GM18502 (cell line): ENCODE results near the gene RIPPLY3.
"Not testable (repeated sequence)": the region's sequence is repeated elsewhere in the genome, so short reads cannot be mapped to it uniquely, and the experiment has no call there.

ENCODE experiments used
- ATAC-seq: cut with Tn5 transposase; IDR thresholded peaks from one replicate; pipeline ENCODE4 v1.9.1; 2021; ENCODE audit warnings: mild to moderate bottlenecking; ENCODE audit not compliant: unreplicated experiment, poor library complexity

Gene RIPPLY3

GRCh38 chr21:37005548-37006485, 685 bp upstream of the RIPPLY3 start:
- no peak for ATAC-seq

- no peak for ATAC-seq
Observed at GRCh38 chr21:37008724-37009123, 2.2 kb downstream of the RIPPLY3 start.

DNA sequence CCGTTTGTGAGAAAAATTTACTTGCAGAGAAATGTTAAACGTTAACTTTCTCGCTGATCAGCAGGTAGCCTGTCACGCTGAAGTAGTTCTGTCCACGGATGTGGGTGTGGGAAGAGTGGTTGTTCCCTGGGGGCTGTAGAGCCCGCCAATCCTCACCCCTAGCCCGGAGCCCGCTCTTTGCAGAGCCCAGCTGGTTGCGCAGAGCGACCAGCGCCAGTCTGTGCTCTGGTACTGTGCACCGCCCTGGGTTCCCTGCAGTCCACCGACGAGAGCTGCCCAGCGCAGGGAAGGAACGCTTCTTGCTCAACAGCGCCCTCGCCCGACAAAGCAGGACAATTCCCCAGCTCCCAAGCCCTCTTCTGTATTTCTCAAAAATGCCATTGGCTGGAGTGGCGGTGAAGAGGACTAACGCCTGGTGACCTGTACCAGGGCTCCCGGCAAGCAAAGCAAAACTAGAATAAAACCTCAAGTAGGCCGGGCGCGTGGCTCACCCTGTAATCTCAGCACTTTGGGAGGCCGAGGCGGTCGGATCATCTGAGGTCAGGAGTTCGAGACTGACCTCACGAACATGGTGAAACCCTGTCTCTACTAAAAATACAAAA, 3.3 kb downstream of the RIPPLY3 start:
- peak; percentile 78 for ATAC-seq

DNA sequence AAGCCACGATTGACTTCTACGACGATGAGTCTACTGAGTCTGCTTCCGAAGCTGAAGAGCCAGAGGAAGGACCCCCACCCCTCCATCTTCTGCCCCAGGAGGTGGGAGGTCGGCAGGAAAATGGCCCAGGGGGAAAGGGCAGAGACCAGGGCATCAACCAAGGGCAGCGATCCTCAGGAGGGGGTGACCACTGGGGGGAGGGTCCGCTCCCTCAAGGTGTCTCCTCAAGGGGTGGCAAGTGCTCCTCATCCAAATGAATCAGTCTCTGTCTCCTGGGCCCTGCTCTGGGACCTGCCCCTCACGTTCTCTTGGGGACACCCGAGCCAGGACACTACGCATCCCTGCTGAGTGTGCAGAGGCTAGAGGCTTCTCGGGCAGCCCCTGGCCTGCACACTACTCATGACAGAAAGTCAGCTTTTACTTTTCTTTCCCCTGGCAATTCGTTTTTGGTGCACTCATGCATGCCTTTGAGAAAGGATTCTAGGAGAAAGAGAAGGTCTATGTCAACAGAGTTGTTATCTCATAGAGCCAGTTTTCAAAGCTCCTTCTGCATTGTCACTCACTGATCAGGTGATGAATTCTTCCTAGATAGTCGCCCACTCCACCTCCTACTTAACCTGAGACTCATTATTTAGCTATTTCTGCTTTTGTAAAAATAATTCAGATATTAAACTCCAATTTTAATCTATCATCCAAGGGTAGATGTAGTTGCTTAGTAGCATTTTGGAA, 11.6 kb downstream of the RIPPLY3 start:
- ATAC-seq, result no peak

- ATAC-seq, result no peak
Observed at GRCh38 chr21:37026499-37026898, 20.0 kb downstream of the RIPPLY3 start.

- no peak for ATAC-seq
Observed at GRCh38 chr21:37028570-37028969, 22.1 kb downstream of the RIPPLY3 start.

DNA sequence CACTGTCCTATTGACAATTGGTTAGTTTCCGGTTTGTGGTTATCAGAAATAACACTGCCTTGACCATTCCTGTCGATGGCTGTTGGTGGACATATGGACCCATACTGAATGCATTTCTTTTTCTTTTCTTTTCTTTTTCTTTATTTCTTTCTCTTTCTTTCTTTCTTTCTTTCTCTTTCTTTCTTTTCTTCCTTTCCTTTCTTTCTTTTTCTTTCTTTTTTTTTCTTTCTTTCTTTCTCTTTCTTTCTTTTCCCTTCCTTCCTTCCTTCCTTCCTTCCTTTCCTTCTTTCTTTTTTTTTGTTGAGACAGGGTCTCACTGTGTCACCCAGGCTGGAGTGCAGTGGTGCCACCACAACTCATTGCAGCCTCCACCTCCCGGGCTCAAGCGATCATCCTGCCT, 24.4 kb downstream of the RIPPLY3 start:
- no peak for ATAC-seq

- no peak for ATAC-seq
Observed at GRCh38 chr21:37032293-37032692, 25.8 kb downstream of the RIPPLY3 start.

GRCh38 chr21:37032877-37033471, 26.5 kb downstream of the RIPPLY3 start:
- ATAC-seq, result no peak

DNA sequence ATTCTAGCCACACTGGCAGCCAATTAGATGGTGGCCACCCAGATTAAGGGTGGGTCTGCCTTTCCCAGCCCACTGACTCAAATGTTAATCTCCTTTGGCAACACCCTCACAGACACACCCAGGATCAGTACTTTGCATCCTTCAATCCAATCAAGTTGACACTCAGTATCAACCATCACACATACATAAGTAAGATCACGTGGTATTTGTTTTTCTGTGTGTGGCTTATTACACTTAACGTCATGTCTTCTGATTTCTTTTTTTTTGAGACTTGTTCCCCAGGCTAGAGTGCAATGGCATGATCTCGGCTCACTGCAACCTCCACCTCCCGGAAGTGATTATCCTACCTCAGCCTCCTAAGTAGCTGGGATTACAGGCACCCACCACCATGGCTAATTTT, 27.9 kb downstream of the RIPPLY3 start:
- ATAC-seq, result not testable (repeated sequence)

DNA sequence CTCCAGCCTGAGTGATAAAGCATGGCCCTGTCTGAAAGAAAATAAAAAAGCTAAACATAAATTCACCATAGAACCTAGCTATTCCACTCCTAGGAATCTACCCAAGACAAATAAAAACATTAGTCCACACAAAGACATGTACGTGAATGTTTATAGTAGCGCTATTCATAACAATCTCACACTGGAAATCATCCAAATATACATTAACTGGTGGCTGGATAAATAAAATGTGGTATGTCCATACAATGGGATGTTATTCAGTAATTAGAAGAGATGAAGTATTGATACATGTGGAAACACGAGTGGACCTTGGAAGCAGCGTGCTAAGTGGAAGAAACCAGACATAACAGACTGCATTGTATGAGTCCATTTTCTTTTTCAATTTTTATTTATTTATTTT, 29.7 kb downstream of the RIPPLY3 start:
- no peak for ATAC-seq

DNA sequence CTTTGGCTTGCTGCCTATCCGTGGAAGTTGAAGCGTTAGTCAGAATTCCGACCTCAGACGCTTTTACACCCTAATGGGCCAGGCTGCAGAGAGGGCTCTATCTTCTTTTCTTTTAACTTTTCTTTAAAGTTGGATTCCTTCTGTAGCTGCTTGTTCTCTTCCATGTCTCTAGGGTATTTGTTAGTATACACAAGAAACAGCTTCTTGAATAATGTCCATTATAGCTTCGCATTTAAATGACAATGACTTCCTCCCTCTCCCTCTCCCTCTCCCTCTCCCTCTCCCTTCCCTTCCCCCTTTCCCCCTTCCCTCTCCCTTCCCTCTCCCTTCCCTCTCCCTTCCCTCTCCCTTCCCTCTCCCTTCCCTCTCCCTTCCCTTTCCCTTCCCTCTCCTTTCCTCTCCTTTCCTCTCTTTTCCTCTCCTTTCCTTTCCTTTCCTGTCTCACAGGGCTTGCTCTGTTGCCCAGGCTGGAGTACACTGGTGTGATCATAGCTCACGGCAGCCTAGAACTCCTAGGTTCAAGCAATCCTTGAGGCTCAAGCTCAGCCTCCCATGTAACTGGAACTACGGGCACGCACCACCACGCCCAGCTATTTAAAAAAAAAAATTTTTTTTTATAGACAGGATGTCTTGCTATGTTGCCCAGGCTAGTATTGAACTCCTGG, 33.0 kb downstream of the RIPPLY3 start:
- no peak for ATAC-seq

DNA sequence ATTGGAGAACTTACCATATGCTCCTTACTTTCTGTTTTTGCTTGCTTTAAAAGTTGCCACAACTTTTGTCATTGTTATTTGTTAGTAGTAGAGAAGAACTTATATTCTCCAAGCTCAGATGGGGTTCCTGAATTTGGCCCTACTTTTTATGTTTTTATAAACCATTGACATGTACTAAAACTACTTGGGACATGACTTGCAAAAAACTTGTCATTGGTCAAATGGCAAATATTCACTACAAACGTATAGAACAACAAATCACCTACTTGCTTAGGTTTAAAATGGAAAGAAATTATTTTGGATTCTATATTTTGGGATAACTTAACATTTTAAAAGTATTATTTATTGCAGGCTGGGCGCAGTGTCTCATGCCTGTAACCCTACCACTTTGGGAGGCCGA, 33.7 kb downstream of the RIPPLY3 start:
- no peak for ATAC-seq

GRCh38 chr21:37041706-37042271, 35.3 kb downstream of the RIPPLY3 start:
- no peak for ATAC-seq

DNA sequence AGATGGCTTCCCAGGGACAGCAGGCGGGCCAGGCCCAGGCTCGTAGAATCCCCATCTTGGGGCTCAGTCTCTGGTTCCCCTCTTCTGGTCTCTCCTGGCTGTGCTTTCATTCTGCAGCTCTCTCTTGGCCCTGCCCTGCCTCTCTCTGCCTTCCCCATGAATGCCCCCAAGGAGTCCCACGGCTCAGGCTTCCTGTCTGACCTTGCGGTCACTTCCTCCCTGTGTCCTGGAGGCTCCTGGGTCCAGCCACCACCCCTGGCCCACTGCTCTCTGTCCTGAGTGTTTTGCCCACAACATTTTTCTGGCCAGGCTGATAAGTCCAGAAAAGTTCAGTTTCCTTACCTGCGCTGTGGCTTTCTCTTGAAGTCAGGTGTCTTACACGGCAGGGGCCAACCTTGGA, 37.3 kb downstream of the RIPPLY3 start:
- no peak for ATAC-seq

- ATAC-seq, result no peak
Observed at GRCh38 chr21:37044643-37045042, 38.1 kb downstream of the RIPPLY3 start.

DNA sequence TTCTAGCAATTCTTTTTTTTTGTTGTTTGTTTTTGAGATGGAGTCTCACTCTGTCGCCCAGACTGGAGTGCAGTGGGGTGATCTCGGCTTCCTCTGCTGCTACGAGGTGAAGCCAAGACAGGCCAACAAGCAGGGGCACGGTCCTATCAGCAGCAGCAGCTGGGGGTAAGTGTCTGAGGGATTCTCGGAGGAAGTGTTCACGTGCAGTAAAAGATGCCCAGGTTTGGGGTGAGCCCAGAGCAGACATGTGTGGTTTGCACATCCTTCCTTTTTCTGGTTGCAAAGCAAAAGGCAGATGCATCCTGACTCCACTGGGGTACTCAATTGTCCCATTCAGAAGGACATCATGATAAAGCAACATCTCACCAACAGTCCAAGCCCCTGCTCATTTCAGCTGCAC, 38.6 kb downstream of the RIPPLY3 start:
- ATAC-seq, result no peak

DNA sequence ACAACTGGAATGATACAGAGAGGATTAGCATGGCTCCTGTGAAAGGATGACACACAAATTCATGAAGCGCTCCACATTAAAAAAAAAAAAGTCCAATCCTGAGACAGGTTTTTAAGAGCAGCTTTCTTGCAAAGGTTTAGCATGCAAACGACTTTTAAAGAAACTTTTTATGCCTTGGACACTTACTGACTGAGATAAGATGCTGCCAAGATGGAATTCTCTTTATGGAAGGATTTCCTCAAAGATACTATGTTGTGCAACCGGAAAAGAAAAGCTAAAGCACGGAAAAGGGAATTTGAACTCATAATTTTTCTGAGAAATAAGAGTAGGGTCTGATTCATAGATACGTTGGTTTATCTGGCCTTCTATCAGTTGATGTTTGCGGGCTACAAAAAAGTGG, 39.1 kb downstream of the RIPPLY3 start:
- ATAC-seq, result no peak

- no peak for ATAC-seq
Observed at GRCh38 chr21:37047079-37047478, 40.6 kb downstream of the RIPPLY3 start.

GRCh38 chr21:37049741-37050140, 43.2 kb downstream of the RIPPLY3 start:
- ATAC-seq, result not testable (repeated sequence)
